OCI-M2 (cell line): Measurements from ENCODE around the gene ILDR2.
"Not testable (repeated sequence)": the region's sequence is repeated elsewhere in the genome, so short reads cannot be mapped to it uniquely, and the experiment has no call there.

Experiments used
- DNase-seq: peaks from one replicate; lab custom pipeline; 2025; ENCODE audit not compliant: unreplicated experiment; lab: John Stamatoyannopoulos, UW

The ILDR2 gene

GRCh38 chr1:166889776-166890175, 85.6 kb downstream of the ILDR2 start:
- DNase-seq = no peak

DNA sequence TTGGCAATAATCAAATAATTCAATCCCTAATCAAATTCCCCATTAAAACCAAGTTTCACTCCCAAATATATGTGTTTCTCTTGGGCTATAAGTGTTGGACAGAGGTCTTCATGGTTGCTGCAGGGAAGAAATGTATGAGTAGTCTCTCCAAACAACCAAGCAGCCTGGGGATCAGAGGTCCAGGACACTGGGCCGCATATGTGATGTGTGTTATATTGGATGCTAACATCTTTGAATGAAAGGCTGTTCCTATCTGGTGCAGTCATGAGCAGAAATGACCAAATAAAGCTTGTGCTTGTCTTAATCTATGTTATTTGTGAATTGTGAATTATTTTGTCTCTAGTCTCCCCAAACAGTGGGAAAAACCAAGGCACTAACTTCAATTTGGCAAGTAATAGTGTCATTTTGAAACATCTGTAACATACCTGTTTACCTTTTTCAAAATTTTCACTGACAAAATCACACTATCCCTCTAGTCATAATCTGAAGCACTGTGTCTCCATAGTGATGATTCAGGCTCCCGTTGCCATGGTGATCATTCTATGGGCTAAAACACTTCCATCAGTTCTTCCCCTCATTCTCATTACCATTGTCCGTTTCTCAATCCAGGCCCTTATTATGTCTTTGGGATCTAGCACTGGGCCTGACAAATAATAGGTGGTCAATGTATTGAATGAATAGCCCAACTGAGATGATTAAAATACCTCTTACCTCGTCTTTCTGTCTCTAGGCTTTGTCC, 86.8 kb downstream of the ILDR2 start:
- DNase-seq = no peak

DNA sequence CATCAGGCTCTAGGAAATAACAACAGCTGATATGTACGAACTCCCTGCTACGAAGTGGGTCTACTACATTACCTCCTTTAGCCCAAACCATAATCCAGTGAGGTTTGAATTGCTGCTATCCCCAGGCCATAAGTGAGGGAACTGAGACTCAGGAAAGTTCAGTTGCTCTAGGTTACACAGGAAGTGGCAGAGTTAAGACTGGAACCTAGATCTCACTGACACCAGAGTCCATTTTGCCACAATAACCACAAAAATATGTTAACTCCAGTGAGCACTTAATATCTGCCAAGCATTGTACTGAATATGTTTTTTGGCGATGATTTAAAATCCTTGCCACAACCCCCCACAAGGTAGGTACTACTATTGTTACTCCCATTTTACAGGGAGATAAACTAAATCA, 90.4 kb downstream of the ILDR2 start:
- no peak for DNase-seq

DNA sequence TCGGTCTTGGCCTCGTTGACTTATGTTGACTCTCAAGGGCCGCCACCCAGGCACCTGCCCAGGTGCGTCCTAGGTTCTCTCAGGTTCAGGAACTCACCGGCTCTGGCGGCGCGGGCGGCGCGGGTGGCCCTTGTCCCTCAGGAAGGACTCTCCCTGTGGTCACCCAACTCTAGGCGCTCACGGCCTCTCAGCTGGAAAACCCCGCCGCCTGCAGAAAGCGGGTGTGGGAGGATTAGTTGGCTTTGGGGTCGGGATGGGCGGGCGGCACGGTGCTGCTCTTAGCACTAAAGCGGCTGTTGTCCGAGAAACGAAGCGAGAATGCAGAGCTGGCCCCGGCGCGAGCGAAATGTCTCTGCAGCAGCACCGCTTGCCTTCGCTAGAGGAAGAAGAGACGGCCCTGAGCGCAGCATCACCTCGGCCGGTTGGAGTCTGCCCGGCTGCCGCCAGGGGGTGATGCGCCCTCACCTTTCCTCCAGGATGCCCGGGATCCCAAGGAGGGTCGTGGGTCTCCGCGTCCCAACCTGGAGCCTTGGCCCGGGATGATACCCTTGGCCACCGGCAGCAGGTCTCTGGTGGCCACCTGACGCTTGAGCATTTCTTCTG, 91.2 kb downstream of the ILDR2 start:
- no peak for DNase-seq

DNA sequence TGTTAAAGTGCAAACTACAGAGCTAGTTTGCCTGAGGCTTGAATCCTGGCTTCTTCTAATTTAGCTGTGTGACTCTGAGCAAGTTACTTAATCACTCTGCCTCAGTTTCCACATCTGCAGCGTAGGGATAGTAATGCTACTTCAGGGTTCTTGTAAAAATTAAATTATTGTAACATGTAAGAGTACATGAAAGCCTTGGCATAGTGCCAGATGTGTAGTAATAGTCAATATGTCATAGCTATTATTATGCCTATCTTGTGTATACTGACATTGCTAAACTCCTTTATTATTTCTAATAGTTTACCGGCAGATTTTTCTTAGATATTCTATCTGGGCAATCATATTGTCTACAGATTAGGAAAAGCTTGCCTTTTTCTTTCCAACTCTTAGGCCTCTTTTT, 92.4 kb downstream of the ILDR2 start:
- no peak for DNase-seq

- DNase-seq = not testable (repeated sequence)
These were observed 97.0 kb downstream of the ILDR2 start for GRCh38 chr1:166878173-166878917.

- no peak for DNase-seq
These were observed 98.9 kb downstream of the ILDR2 start for GRCh38 chr1:166876540-166876838.

DNA sequence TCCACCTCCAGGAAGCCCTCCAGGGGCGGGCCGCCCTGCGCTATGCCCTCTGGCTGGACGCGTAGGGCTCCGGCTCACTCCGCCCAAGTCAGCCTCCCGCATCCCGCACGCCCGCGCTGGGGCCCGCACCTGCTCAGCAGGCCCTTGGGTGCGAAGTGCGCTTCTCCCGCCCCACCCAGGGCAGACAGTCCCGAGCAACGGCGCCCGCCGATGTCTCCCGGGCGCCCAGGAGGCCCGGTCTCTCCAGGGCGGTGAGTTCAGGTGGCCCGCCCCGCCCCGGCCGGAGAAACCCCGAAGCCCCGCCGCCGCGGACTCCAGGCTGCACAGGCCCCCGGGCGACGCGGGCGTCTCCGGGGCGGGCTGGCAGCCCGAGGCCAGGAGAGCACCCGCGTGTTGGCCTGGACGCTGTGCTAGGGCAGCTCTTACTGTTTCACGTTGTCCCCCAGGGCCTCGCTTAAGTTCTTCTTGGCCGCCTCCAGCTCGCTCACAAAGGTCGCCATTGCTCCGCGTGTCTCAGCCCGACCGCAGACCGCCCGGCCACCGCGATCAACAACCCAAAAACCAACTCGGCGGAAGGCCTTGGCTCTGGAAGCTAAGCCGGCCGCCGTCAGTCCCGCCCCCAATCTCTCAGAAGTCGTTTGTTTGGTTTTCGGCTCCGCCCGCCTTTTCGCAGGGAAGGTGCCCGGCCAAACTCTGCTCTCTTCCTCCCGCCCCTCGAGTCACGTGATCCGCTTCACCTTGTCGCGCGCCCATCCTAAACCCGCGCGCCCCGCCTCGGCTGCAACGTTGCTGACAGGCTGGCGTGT, 99.4 kb downstream of the ILDR2 start, which contains the start of gene TADA1:
Gene TADA1 (minus strand): TSS at position 531 of the 806 bp plus-strand sequence. CDS start 31 bp downstream, at position 500.
- DNase-seq = peak; percentile 76

DNA sequence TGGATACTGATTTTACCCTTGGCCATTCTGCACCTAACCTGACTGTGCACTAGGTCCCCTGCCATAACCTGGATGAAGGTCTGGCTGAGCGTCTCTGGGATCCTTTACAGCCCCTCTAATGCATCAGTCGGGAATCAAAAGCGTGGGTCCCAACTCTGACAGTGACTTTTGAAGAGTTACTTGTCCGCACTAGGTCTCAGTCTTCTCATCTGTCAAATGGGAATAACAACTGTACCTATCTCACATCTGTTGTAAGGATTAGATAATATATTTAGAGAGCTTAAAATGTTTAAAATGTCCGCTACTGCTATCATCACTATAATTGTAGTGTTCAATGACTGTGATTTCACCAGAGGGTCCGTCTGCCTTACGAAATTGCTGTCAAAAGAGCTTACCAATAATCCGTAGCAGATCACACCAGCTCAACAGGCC, 100.0 kb downstream of the ILDR2 start:
- no peak for DNase-seq

GRCh38 chr1:166874464-166874863, 100.9 kb downstream of the ILDR2 start:
- no peak for DNase-seq

DNA sequence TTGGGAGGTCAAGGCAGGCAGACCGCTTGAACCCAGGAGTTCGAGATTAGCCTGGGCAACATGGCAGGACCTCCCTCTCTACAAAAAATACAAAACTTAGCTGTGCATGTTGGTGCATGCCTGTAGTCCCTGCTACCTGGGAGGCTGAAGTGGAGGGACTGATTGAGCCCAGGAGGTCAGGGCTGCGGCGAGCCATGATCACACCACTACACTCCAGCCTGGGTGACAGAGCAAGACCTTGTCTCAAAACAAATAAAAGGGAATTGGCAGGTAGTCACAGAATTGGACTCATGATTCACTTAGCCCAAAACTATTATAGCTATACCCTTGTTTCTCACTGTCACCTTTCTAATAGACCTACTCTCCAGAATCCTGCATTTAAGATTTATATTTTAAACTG, 104.8 kb downstream of the ILDR2 start:
- no peak for DNase-seq

GRCh38 chr1:166869318-166870099, 105.8 kb downstream of the ILDR2 start:
- no peak for DNase-seq

- no peak for DNase-seq
These were observed 106.7 kb downstream of the ILDR2 start for GRCh38 chr1:166868639-166869038.

- DNase-seq = no peak
These were observed 109.4 kb downstream of the ILDR2 start for GRCh38 chr1:166865926-166866325.

DNA sequence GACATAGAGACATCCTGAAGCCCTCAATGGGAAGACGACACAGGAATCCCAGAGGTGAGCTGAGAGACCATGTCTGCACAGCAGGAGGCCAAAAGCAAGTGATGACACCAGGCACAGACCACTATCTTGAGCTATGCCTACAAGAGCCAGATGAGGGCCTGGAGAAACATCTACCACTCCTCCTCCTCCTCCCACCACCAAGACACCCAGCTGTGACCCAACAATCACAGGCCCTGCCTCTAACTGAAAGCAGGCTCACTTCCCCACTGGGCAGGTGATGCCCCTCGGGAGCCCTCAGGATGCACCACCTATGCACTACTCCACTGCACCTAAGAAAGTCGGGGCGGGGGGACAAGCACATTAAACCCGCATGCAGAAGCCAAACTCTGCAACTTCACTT, 115.7 kb downstream of the ILDR2 start:
- no peak for DNase-seq

- no peak for DNase-seq
These were observed 116.5 kb downstream of the ILDR2 start for GRCh38 chr1:166858726-166859419.
